Ascending aorta (tissue), 2 donors: Measurements from ENCODE around the gene HIVEP3. TPM values are rescaled to one million over a fixed set of nuclear protein-coding genes. Genes with fewer than 3 reads are reported as not detected.

Source experiments
- DNase-seq, 2 donors: peaks; one replicate each; pipeline ENCODE4 v3.0.0-alpha.2; 2019; ENCODE audit warnings: low spot score in 2 of 2
- H3K27ac ChIP-seq, 2 donors: fragments of 200-600 bp; sonication (generic); one replicate each; pipeline ENCODE4 v1.5.1; 2016 to 2017; ENCODE audit warnings: mild to moderate bottlenecking in 1 of 2
- H3K27me3 ChIP-seq: fragments of 200-600 bp; sonication (generic); one replicate; pipeline ENCODE4 v1.5.1; 2017
- H3K36me3 ChIP-seq, 2 donors: fragments of 200-600 bp; sonication (generic); one replicate each; pipeline ENCODE4 v1.5.1; 2016
- H3K4me1 ChIP-seq, 2 donors: fragments of 200-600 bp; sonication (generic); one replicate each; pipeline ENCODE4 v1.5.1; 2016 to 2017; ENCODE audit warnings: mild to moderate bottlenecking in 1 of 2
- H3K4me3 ChIP-seq, 2 donors: fragments of 200-600 bp; sonication (generic); one replicate each; pipeline ENCODE4 v1.5.1; 2016 to 2017; ENCODE audit warnings: mild to moderate bottlenecking in 1 of 2
- H3K9me3 ChIP-seq, 2 donors: fragments of 200-600 bp; sonication (generic); one replicate each; pipeline ENCODE4 v1.5.1; 2016
- intact Hi-C: fragments of 100-400 bp; cut with DNase I; formaldehyde crosslinking; loops from one replicate; pipeline ENCODE4 v1.15.1; 2023
- total RNA-seq: library from RNA; depleted of rRNA; stranded (reverse); fragments of >200 nt; gene quantifications from one replicate; pipeline ENCODE4 v1.1.0, GENCODE V29; 2016
- TF ChIP-seq, protein P1 (sequence below), 3 experiments: fragments of 200-600 bp in 2 of 3; fragments of 450-650 bp in 1 of 3; sonication (generic) in 2 of 3; IDR thresholded peaks; one replicate each; pipeline ENCODE4 v1.5.1; 2016 to 2019; ENCODE audit warnings: antibody characterized with exemption in 3 of 3, mild to moderate bottlenecking in 1 of 3, moderate library complexity in 1 of 3

HIVEP3 gene
- total RNA-seq, 1 donor from 2014 or later, result 0.32 TPM

DNA sequence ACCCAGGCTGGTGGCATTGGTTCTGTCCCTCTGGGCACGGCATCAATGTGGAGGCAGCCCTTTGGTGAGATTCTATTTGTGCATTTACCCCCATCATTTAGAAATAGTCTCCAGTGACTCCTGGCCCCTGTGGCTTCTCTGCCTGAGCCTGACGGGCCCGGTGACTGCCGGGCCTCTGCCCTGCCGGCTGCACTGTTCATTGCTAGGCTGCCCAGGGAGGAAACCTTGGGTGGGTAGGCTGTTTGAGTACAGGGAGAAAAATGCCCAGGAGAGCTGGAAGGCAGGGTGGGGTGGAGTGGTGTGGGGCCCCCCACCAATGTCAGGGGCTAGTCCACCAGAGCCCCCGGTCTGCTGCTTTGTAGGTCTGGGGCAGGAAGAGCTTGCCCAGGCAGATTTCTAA is 410.9 kb downstream of the HIVEP3 start:
- no peaks in the 10 kb centered on the region for H3K4me1 ChIP-seq
- H3K27me3 ChIP-seq, result no peaks in the 10 kb centered on the region
- H3K36me3 ChIP-seq, result no peaks in the 10 kb centered on the region
- H3K4me3 ChIP-seq, result no peak overlapping the region
- no peak overlapping the region for H3K27ac ChIP-seq
- DNase-seq, result no peak
- TF ChIP-seq, protein P1, sequence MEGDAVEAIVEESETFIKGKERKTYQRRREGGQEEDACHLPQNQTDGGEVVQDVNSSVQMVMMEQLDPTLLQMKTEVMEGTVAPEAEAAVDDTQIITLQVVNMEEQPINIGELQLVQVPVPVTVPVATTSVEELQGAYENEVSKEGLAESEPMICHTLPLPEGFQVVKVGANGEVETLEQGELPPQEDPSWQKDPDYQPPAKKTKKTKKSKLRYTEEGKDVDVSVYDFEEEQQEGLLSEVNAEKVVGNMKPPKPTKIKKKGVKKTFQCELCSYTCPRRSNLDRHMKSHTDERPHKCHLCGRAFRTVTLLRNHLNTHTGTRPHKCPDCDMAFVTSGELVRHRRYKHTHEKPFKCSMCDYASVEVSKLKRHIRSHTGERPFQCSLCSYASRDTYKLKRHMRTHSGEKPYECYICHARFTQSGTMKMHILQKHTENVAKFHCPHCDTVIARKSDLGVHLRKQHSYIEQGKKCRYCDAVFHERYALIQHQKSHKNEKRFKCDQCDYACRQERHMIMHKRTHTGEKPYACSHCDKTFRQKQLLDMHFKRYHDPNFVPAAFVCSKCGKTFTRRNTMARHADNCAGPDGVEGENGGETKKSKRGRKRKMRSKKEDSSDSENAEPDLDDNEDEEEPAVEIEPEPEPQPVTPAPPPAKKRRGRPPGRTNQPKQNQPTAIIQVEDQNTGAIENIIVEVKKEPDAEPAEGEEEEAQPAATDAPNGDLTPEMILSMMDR (IDR thresholded peaks at IDR 0.05), result no peak
- no peaks in the 10 kb centered on the region for H3K9me3 ChIP-seq
- intact Hi-C loops, result no loop called here

DNA sequence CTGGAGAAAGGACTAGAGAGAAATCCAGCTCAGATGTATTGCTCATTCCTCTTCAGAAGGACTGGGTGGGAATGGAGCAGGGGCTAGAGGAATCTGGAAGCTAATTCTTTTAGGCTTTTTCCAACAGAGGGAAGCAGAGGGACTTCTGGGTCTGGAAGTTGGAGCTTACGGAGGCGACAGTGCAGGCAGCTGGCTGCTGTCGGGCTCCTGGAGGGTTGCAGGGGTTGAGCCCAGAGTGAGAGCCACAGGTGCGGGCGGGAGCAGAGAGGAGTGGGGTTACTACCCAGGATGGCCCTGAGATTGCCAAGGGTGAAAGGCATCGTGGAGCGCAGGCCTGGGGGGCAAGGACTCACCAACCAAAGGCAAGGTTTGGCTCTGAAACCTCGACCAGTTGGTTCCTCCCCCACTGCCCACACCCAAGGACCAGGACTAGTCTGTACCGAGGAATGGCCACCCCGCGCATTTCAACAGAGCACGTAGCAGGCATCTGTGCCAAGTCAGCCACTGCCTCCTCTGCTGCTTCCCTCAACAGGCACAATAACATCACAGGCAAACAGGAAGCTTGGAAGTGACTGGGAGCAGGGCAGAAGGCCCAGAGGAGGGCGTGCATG is 411.5 kb downstream of the HIVEP3 start:
- intact Hi-C loops, result no loop called here
- Histone ChIP-seq H3K4me1 (peaks cover 0 to 3% of the 10 kb centered on the region in 2 donors), H3K36me3 (no peaks in the 10 kb centered on the region), H3K9me3 (no peaks in the 10 kb centered on the region), H3K4me3 (no peak overlapping the region), H3K27me3 (no peaks in the 10 kb centered on the region), H3K27ac (no peak overlapping the region)
- no peak for DNase-seq
- TF ChIP-seq, protein P1 (IDR thresholded peaks at IDR 0.05), result no peak

DNA sequence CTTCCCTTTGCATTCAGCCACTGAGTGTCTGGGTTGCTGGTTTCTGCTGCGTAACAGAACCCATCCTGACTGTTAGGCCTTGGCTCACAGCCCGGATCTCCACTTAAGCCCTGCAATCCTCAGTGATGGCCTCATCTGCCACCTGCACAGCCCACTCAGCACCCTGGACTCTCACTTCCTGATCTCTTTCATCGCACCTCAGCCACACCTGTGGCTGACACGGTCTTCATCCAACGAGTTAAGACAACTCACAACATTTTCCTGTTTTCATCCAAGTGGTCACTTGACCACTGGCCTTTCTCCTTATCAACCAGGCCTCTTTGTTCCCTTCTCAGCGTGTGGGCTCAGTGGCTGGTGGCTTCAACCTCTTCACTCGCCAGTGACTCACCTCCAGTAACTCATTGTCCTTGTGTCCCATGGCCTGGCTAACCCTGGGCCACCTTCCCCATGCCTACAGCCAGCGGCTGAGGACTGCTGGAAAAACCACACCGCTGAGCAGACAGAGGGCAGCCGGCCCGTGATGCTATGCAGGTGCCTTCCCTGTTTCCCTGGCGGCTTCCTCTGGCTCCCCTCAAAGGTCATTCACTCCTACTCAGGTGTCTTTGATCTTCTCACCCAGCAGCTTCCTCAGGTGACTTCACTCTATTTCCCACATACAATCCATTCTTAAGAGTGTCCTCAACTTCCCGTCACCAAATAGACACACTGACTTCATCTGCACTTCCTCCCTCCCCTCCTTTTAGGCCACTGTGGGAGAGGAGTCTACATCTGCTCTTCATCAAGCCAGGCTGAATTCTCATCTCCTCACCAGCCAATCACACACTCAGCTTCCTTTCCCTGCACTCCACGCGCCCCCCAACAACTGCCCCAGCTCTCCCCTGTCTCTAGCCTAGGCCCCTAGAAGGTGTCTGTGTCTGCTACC is 414.3 kb downstream of the HIVEP3 start:
- Histone ChIP-seq H3K9me3 (no peaks in the 10 kb centered on the region), H3K36me3 (no peaks in the 10 kb centered on the region), H3K27ac (no peak overlapping the region), H3K4me1 (peaks cover 6 to 22% of the 10 kb centered on the region in 2 donors), H3K4me3 (no peak overlapping the region), H3K27me3 (no peaks in the 10 kb centered on the region)
- intact Hi-C loops, result loop anchor here (5.0 kb wide), 1 partner anchor 122 kb away; no protein-coding TSS in a partner anchor
- DNase-seq, result no peak
- TF ChIP-seq, protein P1 (IDR thresholded peaks at IDR 0.05), result no peak

DNA sequence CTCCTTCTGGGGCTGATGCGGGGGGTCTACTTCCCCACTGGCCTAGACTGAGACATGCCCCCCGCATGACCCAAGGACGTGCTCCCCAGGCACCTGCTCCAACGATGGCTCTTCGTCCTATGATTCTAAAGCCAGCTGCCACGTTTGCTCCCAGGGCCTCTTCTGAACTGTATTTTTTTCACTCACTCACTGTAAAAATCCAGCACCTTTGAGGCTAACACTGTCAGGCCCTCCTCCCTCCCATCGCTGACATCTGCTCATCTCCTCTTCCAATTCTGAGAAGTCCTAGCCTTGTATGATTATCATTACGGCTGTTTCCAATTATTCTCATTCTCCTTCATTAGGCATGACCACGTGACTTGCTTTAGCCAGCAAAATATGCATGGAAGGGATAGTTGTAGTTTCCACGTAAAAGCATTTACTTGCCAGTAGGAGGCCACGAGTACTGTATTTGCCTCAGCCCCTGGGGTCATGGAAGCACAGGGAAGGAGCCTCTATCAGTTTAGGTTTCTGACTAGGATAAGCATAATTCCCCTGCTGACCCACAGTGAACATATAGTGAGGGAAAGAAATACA is 415.1 kb downstream of the HIVEP3 start:
- intact Hi-C loops, result loop anchor here (5.0 kb wide), 1 partner anchor 121 kb away; no protein-coding TSS in a partner anchor
- TF ChIP-seq, protein P1 (IDR thresholded peaks at IDR 0.05), result no peak
- no peak for DNase-seq

DNA sequence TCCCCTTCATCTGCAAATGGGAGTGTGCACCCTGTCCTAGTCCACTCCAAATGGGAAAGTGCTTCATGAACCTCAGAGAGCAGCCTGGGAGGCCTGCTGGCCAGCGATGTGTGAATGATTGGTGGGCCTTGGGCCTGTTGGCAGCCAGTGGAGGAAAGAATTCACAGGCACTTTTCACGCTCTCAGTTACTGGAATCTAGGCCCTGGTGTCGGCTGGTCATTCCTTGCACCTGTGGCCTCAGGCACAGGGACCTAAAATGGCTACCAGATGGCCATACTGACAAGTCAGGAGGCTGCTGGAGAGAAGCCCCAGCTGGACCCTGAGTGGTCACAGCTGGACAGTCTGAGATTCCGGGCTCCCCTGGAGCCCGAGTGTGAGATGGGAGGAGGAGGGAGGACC is 415.8 kb downstream of the HIVEP3 start:
- Histone ChIP-seq H3K27ac (no peak overlapping the region), H3K4me1 (peaks cover 12 to 34% of the 10 kb centered on the region in 2 donors), H3K27me3 (no peaks in the 10 kb centered on the region), H3K9me3 (no peaks in the 10 kb centered on the region), H3K4me3 (no peak overlapping the region), H3K36me3 (no peaks in the 10 kb centered on the region)
- no peak for DNase-seq
- TF ChIP-seq, protein P1 (IDR thresholded peaks at IDR 0.05), result no peak
- intact Hi-C loops, result loop anchor here (5.0 kb wide), 1 partner anchor 121 kb away; no protein-coding TSS in a partner anchor

More for the DNA sequence above, 415.1 kb downstream of the HIVEP3 start:
- Histone ChIP-seq H3K27me3 (no peaks in the 10 kb centered on the region), H3K9me3 (no peaks in the 10 kb centered on the region), H3K27ac (no peak overlapping the region), H3K4me1 (peaks cover 12 to 28% of the 10 kb centered on the region in 2 donors), H3K36me3 (no peaks in the 10 kb centered on the region), H3K4me3 (no peak overlapping the region)
